Measurements from ENCODE around the gene ZNRF3. TPM values are rescaled to one million over a fixed set of nuclear protein-coding genes. Genes with fewer than 3 reads are reported as not detected.
A peak's percentile ranks its signal among the peaks of the same experiment; 100 is the strongest.

Gene ZNRF3
- total and polyA plus RNA-seq, 8 donors, result 2.4 to 6.8 (median 3.9) TPM

DNA sequence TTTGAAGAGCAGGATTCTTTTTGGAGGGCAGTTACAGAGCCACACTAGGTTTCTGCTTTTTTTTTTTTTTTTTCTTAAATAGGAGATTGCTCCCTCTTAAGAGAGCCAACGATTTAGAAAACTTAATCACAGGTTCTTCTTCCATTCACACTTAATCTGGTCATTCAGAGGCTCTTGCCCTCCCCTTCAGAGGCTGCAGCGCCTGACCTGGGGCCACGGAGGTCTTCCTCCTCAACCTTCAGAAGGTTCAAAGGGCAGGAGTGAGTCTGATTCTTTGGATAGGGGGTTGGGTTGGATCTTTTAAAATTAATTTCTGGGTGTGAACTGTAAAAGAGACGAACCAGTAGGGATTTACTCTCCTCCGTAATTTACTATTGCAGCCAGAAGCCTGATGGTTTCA lies 57.1 kb downstream of the ZNRF3 start:
- no peak for TF ChIP-seq CTCF (IDR thresholded peaks at IDR 0.05)
- no peak for ATAC-seq
- H3K4me3 ChIP-seq, result no peak overlapping the region
- H3K36me3 ChIP-seq, result no peaks in the 10 kb centered on the region
- H3K4me1 ChIP-seq, result peaks cover 0 to 9% (median 7%) of the 10 kb centered on the region in 3 donors
- 67 to 74% methylated on average over 5 of the region's 5 CpGs for WGBS, 2 donors
- FAIRE-seq, result no peak
- no peaks in the 10 kb centered on the region for H3K27me3 ChIP-seq
- no peak overlapping the region for H3K27ac ChIP-seq
- DNase-seq, result no peak
- no peaks in the 10 kb centered on the region for H3K9me3 ChIP-seq
- intact Hi-C loops (cut with DNase I), result no loop called here

- Histone ChIP-seq H3K4me3 (no peak overlapping the region), H3K27ac (no peak overlapping the region), H3K36me3 (no peaks in the 10 kb centered on the region), H3K27me3 (no peaks in the 10 kb centered on the region), H3K9me3 (no peaks in the 10 kb centered on the region), H3K4me1 (peaks cover 0 to 9% (median 7%) of the 10 kb centered on the region in 3 donors)
- TF ChIP-seq CTCF (IDR thresholded peaks at IDR 0.05), result no peak
- intact Hi-C loops (cut with DNase I), result no loop called here
- no peak for DNase-seq
- ATAC-seq, result peak in 1 of 4 donors; percentile 27
- no peak for FAIRE-seq
- WGBS, 2 donors, result 69 to 74% methylated on average over 5 of the region's 5 CpGs
Observed at GRCh38 chr22:28942333-28942732, 59.0 kb downstream of the ZNRF3 start.

- Histone ChIP-seq H3K27ac (no peak overlapping the region), H3K4me3 (no peak overlapping the region), H3K4me1 (peaks cover 0 to 9% (median 7%) of the 10 kb centered on the region in 3 donors), H3K27me3 (no peaks in the 10 kb centered on the region), H3K9me3 (no peaks in the 10 kb centered on the region), H3K36me3 (no peaks in the 10 kb centered on the region)
- WGBS, 2 donors, result 60 to 62% methylated on average over 7 of the region's 7 CpGs
- no peak for TF ChIP-seq CTCF (IDR thresholded peaks at IDR 0.05)
- ATAC-seq, result peak in 3 of 4 donors; percentile 31 to 58 (median 54)
- FAIRE-seq, result no peak
- intact Hi-C loops (cut with DNase I), result no loop called here
- no peak for DNase-seq
Observed at GRCh38 chr22:28942801-28943500, 59.6 kb downstream of the ZNRF3 start.

GRCh38 chr22:28943501-28943879 lies 60.1 kb downstream of the ZNRF3 start:
- Histone ChIP-seq H3K36me3 (no peaks in the 10 kb centered on the region), H3K27me3 (no peaks in the 10 kb centered on the region), H3K4me1 (peaks cover 0 to 13% (median 7%) of the 10 kb centered on the region in 3 donors), H3K27ac (no peak overlapping the region), H3K4me3 (no peak overlapping the region), H3K9me3 (no peaks in the 10 kb centered on the region)
- intact Hi-C loops (cut with DNase I), result no loop called here
- ATAC-seq (peak in 3 of 4 donors; percentile 59 to 70 (median 69)), FAIRE-seq (no peak), DNase-seq (no peak)
- 81 to 90% methylated on average over 2 of the region's 2 CpGs for WGBS, 2 donors
- TF ChIP-seq CTCF (IDR thresholded peaks at IDR 0.05), result no peak

- no peaks in the 10 kb centered on the region for H3K9me3 ChIP-seq
- H3K4me1 ChIP-seq, result peaks cover 0 to 16% (median 7%) of the 10 kb centered on the region in 3 donors
- TF ChIP-seq CTCF (IDR thresholded peaks at IDR 0.05), result no peak
- intact Hi-C loops (cut with DNase I), result no loop called here
- no peaks in the 10 kb centered on the region for H3K36me3 ChIP-seq
- H3K27ac ChIP-seq, result no peak overlapping the region
- H3K4me3 ChIP-seq, result no peak overlapping the region
- no peak for FAIRE-seq
- no peak for ATAC-seq
- 97 to 100% methylated on average over 1 of the region's 1 CpG for WGBS, 2 donors
- no peak for DNase-seq
- no peaks in the 10 kb centered on the region for H3K27me3 ChIP-seq
Observed at GRCh38 chr22:28947125-28947524, 63.8 kb downstream of the ZNRF3 start.
